KMS-11 (cell line): ENCODE data around the gene METTL15.

ENCODE experiments used
- H2AFZ ChIP-seq: fragments of 200-600 bp; sonication (generic); 2 replicates; pipeline ENCODE4 v1.6.1; 2016; ENCODE audit warnings: antibody characterized with exemption, mixed run types, low read depth
- H3K27ac ChIP-seq: fragments of 200-600 bp; sonication (generic); 2 replicates; pipeline ENCODE4 v1.6.1; 2016; ENCODE audit warnings: mild to moderate bottlenecking, mixed run types
- H3K27me3 ChIP-seq: fragments of 200-600 bp; sonication (generic); 2 replicates; pipeline ENCODE4 v1.6.1; 2017; ENCODE audit warnings: mild to moderate bottlenecking, low read depth, mixed run types, moderate library complexity; ENCODE audit not compliant: insufficient read depth
- H3K36me3 ChIP-seq: fragments of 200-600 bp; sonication (generic); 2 replicates; pipeline ENCODE4 v1.6.1; 2017; ENCODE audit warnings: mild to moderate bottlenecking, mixed run types; ENCODE audit not compliant: insufficient read depth
- H3K4me1 ChIP-seq: fragments of 200-600 bp; sonication (generic); 2 replicates; pipeline ENCODE4 v1.6.1; 2016; ENCODE audit warnings: mild to moderate bottlenecking, low read depth, mixed run types; ENCODE audit not compliant: poor library complexity, severe bottlenecking
- H3K4me2 ChIP-seq: fragments of 200-600 bp; sonication (generic); 2 replicates; pipeline ENCODE4 v1.7.0; 2016; ENCODE audit warnings: mild to moderate bottlenecking, mixed run types
- H3K4me3 ChIP-seq: fragments of 200-600 bp; sonication (generic); IDR thresholded peaks from 2 replicates; pipeline ENCODE4 v1.6.1; 2017; ENCODE audit warnings: low read depth, low read length, mixed read lengths; ENCODE audit not compliant: insufficient read depth
- H3K79me2 ChIP-seq: fragments of 200-600 bp; sonication (generic); 2 replicates; pipeline ENCODE4 v1.6.1; 2016; ENCODE audit warnings: low read depth, mixed run types; ENCODE audit not compliant: insufficient read depth
- H3K9ac ChIP-seq: fragments of 200-600 bp; sonication (generic); 2 replicates; pipeline ENCODE4 v1.6.1; 2016; ENCODE audit warnings: mild to moderate bottlenecking, mixed run types
- H4K20me1 ChIP-seq: fragments of 200-600 bp; sonication (generic); 2 replicates; pipeline ENCODE4 v1.6.1; 2016; ENCODE audit warnings: mild to moderate bottlenecking, mixed run types; ENCODE audit not compliant: insufficient read depth
- TF ChIP-seq, protein P1 (sequence below): fragments of 200-600 bp; sonication (generic); conservative IDR thresholded peaks from 2 replicates; pipeline ENCODE4 v1.6.1; 2017; ENCODE audit warnings: low read depth, mild to moderate bottlenecking, antibody characterized with exemption, low read length, moderate library complexity, mixed read lengths

Gene METTL15

DNA sequence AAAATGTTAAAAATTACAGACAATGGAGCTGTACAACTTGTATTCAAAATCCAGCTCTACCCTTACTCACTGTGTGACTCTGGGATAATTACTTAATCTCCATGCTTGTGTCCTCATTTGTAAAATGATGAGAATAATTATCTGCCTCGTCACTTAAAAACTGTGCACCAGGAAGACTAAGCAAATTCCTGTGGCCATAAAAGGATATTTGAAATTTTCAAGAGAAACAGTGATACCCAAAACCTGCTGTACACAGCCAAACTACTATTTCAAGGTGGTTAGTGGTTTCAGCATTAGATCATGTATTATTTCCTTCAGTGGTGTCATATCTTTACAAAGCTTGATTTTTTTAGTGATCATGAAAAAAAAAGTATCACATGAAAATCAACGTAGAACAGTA is 136.9 kb downstream of the METTL15 start:
- no peaks in the 10 kb centered on the region for H3K27me3 ChIP-seq
- no peaks in the 10 kb centered on the region for H4K20me1 ChIP-seq
- no peak overlapping the region; the same call in 1 of the 2 replicates for H3K27ac ChIP-seq
- no peaks in the 10 kb centered on the region for H3K36me3 ChIP-seq
- no peak overlapping the region for H2AFZ ChIP-seq
- H3K4me2 ChIP-seq: peak overlapping the region; percentile 13; the same call in 1 of the 2 replicates
- H3K9ac ChIP-seq: no peak overlapping the region
- TF ChIP-seq, protein P1, sequence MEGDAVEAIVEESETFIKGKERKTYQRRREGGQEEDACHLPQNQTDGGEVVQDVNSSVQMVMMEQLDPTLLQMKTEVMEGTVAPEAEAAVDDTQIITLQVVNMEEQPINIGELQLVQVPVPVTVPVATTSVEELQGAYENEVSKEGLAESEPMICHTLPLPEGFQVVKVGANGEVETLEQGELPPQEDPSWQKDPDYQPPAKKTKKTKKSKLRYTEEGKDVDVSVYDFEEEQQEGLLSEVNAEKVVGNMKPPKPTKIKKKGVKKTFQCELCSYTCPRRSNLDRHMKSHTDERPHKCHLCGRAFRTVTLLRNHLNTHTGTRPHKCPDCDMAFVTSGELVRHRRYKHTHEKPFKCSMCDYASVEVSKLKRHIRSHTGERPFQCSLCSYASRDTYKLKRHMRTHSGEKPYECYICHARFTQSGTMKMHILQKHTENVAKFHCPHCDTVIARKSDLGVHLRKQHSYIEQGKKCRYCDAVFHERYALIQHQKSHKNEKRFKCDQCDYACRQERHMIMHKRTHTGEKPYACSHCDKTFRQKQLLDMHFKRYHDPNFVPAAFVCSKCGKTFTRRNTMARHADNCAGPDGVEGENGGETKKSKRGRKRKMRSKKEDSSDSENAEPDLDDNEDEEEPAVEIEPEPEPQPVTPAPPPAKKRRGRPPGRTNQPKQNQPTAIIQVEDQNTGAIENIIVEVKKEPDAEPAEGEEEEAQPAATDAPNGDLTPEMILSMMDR: no peak
- H3K4me3 ChIP-seq: no peak overlapping the region
- no peaks in the 10 kb centered on the region for H3K79me2 ChIP-seq
- H3K4me1 ChIP-seq: peaks cover 21% of the 10 kb centered on the region

DNA sequence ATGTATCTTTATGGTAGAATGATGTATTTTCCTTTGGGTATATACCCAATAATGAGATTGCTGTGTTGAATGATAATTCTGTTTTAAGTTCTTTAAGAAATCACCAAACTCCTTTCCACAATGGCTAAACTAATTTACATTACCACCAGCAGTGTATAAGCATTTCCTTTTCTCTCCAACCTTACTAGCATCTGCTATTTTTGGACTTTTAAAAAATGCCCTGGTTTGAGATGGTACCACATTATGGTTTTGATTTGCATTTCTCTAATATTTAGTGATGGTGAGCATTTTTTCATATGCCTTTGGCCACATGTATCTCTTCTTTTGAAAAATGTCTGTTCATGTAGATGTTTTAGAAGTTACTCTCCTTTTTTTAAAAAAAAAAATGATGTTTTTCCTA is 142.0 kb downstream of the METTL15 start:
- Histone ChIP-seq H3K4me1 (peaks cover 10% of the 10 kb centered on the region), H3K36me3 (no peaks in the 10 kb centered on the region), H2AFZ (no peak overlapping the region), H3K4me3 (no peak overlapping the region), H3K4me2 (no peak overlapping the region), H3K27me3 (no peaks in the 10 kb centered on the region), H3K27ac (no peak overlapping the region), H3K79me2 (no peaks in the 10 kb centered on the region), H3K9ac (no peak overlapping the region), H4K20me1 (no peaks in the 10 kb centered on the region)
- TF ChIP-seq, protein P1: no peak

DNA sequence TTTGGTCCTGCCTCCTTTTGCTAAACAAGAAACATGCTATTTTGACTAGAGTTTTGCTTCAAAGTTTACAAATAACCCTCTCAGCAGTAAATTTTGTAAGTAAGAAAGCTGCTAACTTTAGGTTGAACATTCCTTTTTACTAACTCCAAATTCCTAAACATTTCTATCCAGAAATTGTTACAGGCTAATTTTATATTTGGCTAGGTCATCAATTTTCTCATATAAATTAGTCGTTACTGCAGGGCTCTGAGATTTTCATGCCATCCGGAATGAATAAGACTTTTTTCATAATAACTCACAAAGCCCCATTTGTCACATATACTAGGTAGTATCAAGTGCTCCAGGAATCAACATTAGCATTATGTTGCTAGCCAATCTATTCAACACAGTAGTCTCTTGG is 143.1 kb downstream of the METTL15 start:
- Histone ChIP-seq H4K20me1 (no peaks in the 10 kb centered on the region), H3K4me2 (no peak overlapping the region)
- TF ChIP-seq, protein P1: no peak

DNA sequence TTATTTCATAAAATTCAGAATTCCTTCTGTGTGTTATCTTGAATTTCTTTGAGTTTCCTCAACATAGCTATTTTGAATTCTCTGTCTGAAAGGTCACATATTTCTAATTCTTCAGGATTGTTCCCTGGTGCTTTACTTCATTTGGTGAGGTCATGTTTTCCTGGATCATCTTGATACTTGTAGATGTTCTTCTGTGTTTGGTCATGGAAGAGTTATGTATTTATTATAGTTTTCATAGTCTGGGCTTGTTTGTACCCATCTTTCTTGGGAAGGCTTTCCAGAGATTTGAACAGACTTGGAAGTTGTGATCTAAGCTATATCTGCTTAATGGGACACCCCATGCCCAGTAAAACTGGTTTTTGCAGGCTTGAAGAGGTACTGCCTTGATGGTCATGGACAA is 149.6 kb downstream of the METTL15 start:
- TF ChIP-seq, protein P1: no peak
- Histone ChIP-seq H4K20me1 (no peaks in the 10 kb centered on the region), H3K36me3 (no peaks in the 10 kb centered on the region), H3K4me3 (no peak overlapping the region), H3K27ac (no peak overlapping the region), H2AFZ (no peak overlapping the region), H3K4me2 (no peak overlapping the region), H3K27me3 (no peaks in the 10 kb centered on the region), H3K79me2 (no peaks in the 10 kb centered on the region), H3K9ac (no peak overlapping the region), H3K4me1 (peaks cover 24% of the 10 kb centered on the region)

More for the DNA sequence above, 143.1 kb downstream of the METTL15 start:
- H3K4me3 ChIP-seq: no peak overlapping the region
- no peaks in the 10 kb centered on the region for H3K79me2 ChIP-seq
- no peaks in the 10 kb centered on the region for H3K36me3 ChIP-seq
- H3K27me3 ChIP-seq: no peaks in the 10 kb centered on the region
- peaks cover 2% of the 10 kb centered on the region for H3K4me1 ChIP-seq
- H3K27ac ChIP-seq: no peak overlapping the region
- no peak overlapping the region for H3K9ac ChIP-seq
- no peak overlapping the region for H2AFZ ChIP-seq
